HG02588 (cell line): ENCODE measurements around the gene ZBTB5.
"Not testable (repeated sequence)": the region's sequence is repeated elsewhere in the genome, so short reads cannot be mapped to it uniquely, and the experiment has no call there.

Experiments
- ATAC-seq: cut with Tn5 transposase; IDR thresholded peaks from one replicate; pipeline ENCODE4 v1.9.1; 2021; ENCODE audit warnings: mild to moderate bottlenecking, moderate library complexity; ENCODE audit not compliant: unreplicated experiment

Gene ZBTB5, protein sequence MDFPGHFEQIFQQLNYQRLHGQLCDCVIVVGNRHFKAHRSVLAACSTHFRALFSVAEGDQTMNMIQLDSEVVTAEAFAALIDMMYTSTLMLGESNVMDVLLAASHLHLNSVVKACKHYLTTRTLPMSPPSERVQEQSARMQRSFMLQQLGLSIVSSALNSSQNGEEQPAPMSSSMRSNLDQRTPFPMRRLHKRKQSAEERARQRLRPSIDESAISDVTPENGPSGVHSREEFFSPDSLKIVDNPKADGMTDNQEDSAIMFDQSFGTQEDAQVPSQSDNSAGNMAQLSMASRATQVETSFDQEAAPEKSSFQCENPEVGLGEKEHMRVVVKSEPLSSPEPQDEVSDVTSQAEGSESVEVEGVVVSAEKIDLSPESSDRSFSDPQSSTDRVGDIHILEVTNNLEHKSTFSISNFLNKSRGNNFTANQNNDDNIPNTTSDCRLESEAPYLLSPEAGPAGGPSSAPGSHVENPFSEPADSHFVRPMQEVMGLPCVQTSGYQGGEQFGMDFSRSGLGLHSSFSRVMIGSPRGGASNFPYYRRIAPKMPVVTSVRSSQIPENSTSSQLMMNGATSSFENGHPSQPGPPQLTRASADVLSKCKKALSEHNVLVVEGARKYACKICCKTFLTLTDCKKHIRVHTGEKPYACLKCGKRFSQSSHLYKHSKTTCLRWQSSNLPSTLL

GRCh38 chr9:37465249-37466036, at the start of gene ZBTB5:
Gene ZBTB5, minus strand, starts transcription at chr9:37465450. Its CDS starts 22,899 bp downstream, at chr9:37442551.
- ATAC-seq = peak; percentile 74

- no peak for ATAC-seq
Measured at GRCh38 chr9:37514999-37515398, 49.7 kb upstream of the ZBTB5 start.

DNA sequence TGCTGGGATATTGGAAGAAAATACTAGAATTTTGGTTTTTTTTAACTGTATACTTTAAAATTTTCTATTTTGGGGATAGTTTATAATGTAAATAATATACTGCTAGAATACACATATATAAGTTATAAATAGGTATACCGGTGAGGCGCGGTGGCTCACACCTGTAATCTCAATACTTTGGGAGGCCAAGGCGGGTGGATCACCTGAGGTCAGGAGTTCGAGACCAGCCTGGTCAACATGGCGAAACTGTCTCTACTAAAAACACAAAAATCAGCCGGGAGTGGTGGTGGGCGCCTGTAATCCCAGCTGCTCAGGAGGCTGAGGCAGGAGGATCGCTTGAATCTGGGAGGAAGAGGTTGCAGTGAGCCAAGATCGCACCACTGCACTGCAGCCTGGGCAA, 49.2 kb upstream of the ZBTB5 start:
- not testable (repeated sequence) for ATAC-seq

- ATAC-seq = no peak
Measured at GRCh38 chr9:37512437-37512836, 47.2 kb upstream of the ZBTB5 start.

- ATAC-seq = no peak
Measured at GRCh38 chr9:37511016-37512010, 46.1 kb upstream of the ZBTB5 start.

GRCh38 chr9:37510053-37510452, 44.8 kb upstream of the ZBTB5 start:
- ATAC-seq = not testable (repeated sequence)

GRCh38 chr9:37509536-37509935, 44.3 kb upstream of the ZBTB5 start:
- ATAC-seq = no peak

GRCh38 chr9:37508834-37509206, 43.6 kb upstream of the ZBTB5 start:
- no peak for ATAC-seq

- ATAC-seq = no peak
Measured at GRCh38 chr9:37508135-37508833, 43.0 kb upstream of the ZBTB5 start.

- no peak for ATAC-seq
Measured at GRCh38 chr9:37507566-37508134, 42.4 kb upstream of the ZBTB5 start.

- ATAC-seq = no peak
Measured at GRCh38 chr9:37504605-37505004, 39.4 kb upstream of the ZBTB5 start.

DNA sequence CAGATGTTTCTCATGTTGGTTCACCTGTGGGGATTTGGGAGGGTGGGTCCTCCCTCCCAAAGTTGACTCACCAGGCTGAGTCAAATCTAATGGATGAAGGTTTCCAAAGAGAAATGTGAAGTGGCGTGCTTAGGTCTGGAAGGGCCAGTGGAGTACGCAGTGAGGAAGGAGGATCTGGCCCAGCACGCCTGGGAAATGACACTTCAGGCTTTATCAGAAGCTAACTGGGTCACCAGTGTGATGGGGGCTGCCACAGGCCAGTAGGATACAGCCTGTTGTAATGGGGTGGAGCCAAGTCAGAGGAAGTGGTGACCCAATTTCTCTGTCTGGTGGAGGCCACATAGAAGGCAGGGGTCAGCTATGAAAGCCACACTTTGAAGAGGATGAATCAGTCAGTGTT, 38.5 kb upstream of the ZBTB5 start:
- ATAC-seq = no peak

GRCh38 chr9:37501957-37502596, 36.8 kb upstream of the ZBTB5 start:
- ATAC-seq = no peak

GRCh38 chr9:37499297-37499696, 34.0 kb upstream of the ZBTB5 start:
- no peak for ATAC-seq

DNA sequence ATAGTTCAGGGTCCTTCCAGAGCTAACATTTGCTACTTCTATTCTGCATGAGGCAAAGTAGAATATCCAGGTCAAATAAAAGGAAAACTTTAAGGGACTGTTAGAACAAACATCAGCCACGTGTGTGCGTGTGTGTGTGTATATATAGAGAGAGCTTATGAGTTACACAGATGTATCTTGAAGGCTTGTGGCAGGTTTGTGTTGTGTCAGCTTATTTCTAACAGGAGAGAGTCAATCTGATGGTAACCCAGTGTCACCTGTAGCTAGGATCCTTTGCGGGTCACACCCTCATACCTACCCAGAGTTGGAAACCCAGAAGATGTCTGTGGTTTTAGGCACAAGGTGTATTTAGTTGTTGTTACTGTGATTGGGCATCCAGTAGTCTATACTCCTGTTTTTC, 33.2 kb upstream of the ZBTB5 start:
- no peak for ATAC-seq

- no peak for ATAC-seq
Measured at GRCh38 chr9:37497320-37497719, 32.1 kb upstream of the ZBTB5 start.

DNA sequence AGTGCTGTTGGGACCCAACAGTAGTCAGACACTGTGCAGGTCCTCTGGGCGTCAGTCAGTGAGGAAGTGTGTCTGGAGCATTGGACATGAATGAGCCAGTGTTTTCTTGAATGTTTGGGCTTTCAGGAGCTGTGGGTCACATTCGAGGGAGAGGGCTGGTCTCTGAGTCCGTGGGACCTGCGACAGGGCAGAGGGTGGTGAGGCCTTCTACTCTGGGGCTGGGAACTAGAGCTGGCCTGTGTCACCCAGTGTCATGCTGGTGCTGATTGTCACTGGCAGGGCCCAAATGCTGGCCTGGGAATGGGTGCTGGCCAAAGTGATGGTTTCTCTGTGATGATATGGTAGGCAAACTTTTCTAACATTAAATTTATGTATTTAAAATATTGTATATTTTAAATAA, 30.8 kb upstream of the ZBTB5 start:
- no peak for ATAC-seq

- no peak for ATAC-seq
Measured at GRCh38 chr9:37495571-37495970, 30.3 kb upstream of the ZBTB5 start.

DNA sequence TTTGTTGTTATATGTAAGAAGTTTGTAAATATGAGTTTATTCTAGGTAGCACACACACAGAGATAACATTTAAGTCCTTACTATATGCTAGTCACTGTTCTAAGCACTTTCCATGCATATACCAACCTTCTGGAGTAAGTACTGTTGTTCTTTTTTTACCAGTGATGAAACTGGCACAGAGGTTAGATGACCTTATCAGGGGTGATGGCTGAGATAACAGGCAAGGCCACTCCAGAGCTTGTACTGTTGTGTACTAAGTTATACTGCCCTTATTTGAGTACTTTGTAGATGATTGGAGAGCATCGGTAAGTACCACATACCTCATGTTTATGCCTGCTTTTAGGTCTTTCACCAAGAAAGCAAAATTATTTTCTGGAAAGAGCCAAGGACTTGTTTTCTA, 26.7 kb upstream of the ZBTB5 start:
- no peak for ATAC-seq
